K562 (cell line): ENCODE results near the gene DOLK. TPM values are rescaled to one million over a fixed set of nuclear protein-coding genes. Genes with fewer than 3 reads are reported as not detected.

Experiments used
- FOXJ2 ChIP-seq: fragments of 200-800 bp; sonication (Bioruptor generic); IDR thresholded peaks from 2 replicates; pipeline ENCODE4 v1.6.1; 2016; ENCODE audit warnings: missing genetic modification characterization, missing compliant biosample characterization
- MTA2 ChIP-seq: fragments of 450-650 bp; IDR thresholded peaks from 2 replicates; pipeline ENCODE4 v1.6.1; 2016; ENCODE audit warnings: low read depth
- ZNF668 ChIP-seq: fragments of 250-450 bp; sonication (Bioruptor Pico); IDR thresholded peaks from 2 replicates; pipeline ENCODE4 v1.8.0; 2022; ENCODE audit warnings: mild to moderate bottlenecking, inconsistent platforms
- polyA plus RNA-seq, 8 experiments: library from polyadenylated mRNA; depleted of rRNA in 4 of 8; stranded (reverse) in 5 of 8; unstranded in 3 of 8; fragments of >200 nt; fragmentation: Nextera tagmentation in 2 of 8; fragmentation: Illumina TruSeq in 1 of 8; extraction: Ambion mirVana in 2 of 8; extraction: Trizol in 1 of 8; gene quantifications; 2 replicates each; pipeline versions ENCODE4 v1.2.1 to v1.2.3, GENCODE V29; 2011 to 2014; ENCODE audit warnings: inconsistent platforms in 1 of 8, missing spikeins in 1 of 8
- total RNA-seq, 7 experiments: library from RNA; depleted of rRNA in 6 of 7; stranded (reverse); fragments of >200 nt in 6 of 7; fragmentation: Illumina TruSeq in 2 of 7; extraction: Trizol in 2 of 7; gene quantifications; 2 replicates each; pipeline versions ENCODE4 v1.2.1 to v1.2.3, GENCODE V29; 2011 to 2021; ENCODE audit warnings: low replicate concordance in 1 of 7

The DOLK gene
- total and polyA plus RNA-seq, 9 of the 15 experiments (the other 6 are each of a cell fraction or from before 2014, with no cell fraction given), result 2.6 to 14.2 (median 11.7) TPM

- no peak for TF ChIP-seq MTA2
- TF ChIP-seq FOXJ2 (tag), result no peak
- no peak for TF ChIP-seq ZNF668 (CRISPR knock-in tag)
These were observed 51.8 kb downstream of the DOLK start (continued) for GRCh38 chr9:128895556-128895955.

Other genes starting within 250 kb of the DOLK start
Only the 7 nearest of the 16 such genes appear.
- 42.9 and 51.1 TPM in 2 replicates for gene SPOUT1, start 117.8 kb downstream of the DOLK start, total RNA-seq (2014; rRNA removed)
- gene SPOUT1, start 117.8 kb downstream of the DOLK start, total RNA-seq (2014; rRNA removed; fragmentation: Illumina TruSeq; extraction: Trizol), result 12.1 and 20.6 TPM in 2 replicates
- 29.5 and 33.6 TPM in 2 replicates for gene SPOUT1, start 117.8 kb downstream of the DOLK start, total RNA-seq (2015; rRNA removed; fragmentation: Illumina TruSeq; extraction: Trizol)
- 121 and 133 TPM in 2 replicates for gene SPOUT1, start 117.8 kb downstream of the DOLK start, total RNA-seq (2021)
- 50.5 and 79.2 TPM in 2 replicates for gene SPOUT1, start 117.8 kb downstream of the DOLK start, polyA plus RNA-seq (2011; rRNA removed)
- gene SPOUT1, start 117.8 kb downstream of the DOLK start, polyA plus RNA-seq (2014; fragmentation: Illumina TruSeq; extraction: Trizol), result 37.4 and 49.5 TPM in 2 replicates
- 10 to 100 TPM; 10.6 to 13.2 TPM for gene SPOUT1, start 117.8 kb downstream of the DOLK start, polyA plus RNA-seq (2014; fragmentation: Nextera tagmentation; extraction: Ambion mirVana)
- 45.2 and 71.9 TPM in 2 replicates for gene SPOUT1, start 117.8 kb downstream of the DOLK start, polyA plus RNA-seq (2014; rRNA removed)
- 11.1 and 16.0 TPM in 2 replicates for gene KYAT1, start 65.7 kb downstream of the DOLK start, total RNA-seq (2014; rRNA removed)
- gene KYAT1, start 65.7 kb downstream of the DOLK start, total RNA-seq (2014; rRNA removed; fragmentation: Illumina TruSeq; extraction: Trizol), result 6.5 and 8.8 TPM in 2 replicates
- gene KYAT1, start 65.7 kb downstream of the DOLK start, total RNA-seq (2015; rRNA removed; fragmentation: Illumina TruSeq; extraction: Trizol), result 8.5 and 9.2 TPM in 2 replicates
- 11.7 and 14.7 TPM in 2 replicates for gene KYAT1, start 65.7 kb downstream of the DOLK start, total RNA-seq (2021)
- 16.1 and 20.2 TPM in 2 replicates for gene KYAT1, start 65.7 kb downstream of the DOLK start, polyA plus RNA-seq (2011; rRNA removed)
- 13.4 and 14.8 TPM in 2 replicates for gene KYAT1, start 65.7 kb downstream of the DOLK start, polyA plus RNA-seq (2014; fragmentation: Illumina TruSeq; extraction: Trizol)
- gene KYAT1, start 65.7 kb downstream of the DOLK start, polyA plus RNA-seq (2014; fragmentation: Nextera tagmentation; extraction: Ambion mirVana), result 10 to 100 TPM in 1 of 2 experiments, 1 to 10 TPM in 1; 6.4 to 11.0 TPM
- 16.8 and 21.8 TPM in 2 replicates for gene KYAT1, start 65.7 kb downstream of the DOLK start, polyA plus RNA-seq (2014; rRNA removed)
- 15.3 and 17.2 TPM in 2 replicates for gene LRRC8A, start 65.5 kb downstream of the DOLK start, total RNA-seq (2014; rRNA removed)
- 5.5 and 6.4 TPM in 2 replicates for gene LRRC8A, start 65.5 kb downstream of the DOLK start, total RNA-seq (2014; rRNA removed; fragmentation: Illumina TruSeq; extraction: Trizol)
- gene LRRC8A, start 65.5 kb downstream of the DOLK start, total RNA-seq (2015; rRNA removed; fragmentation: Illumina TruSeq; extraction: Trizol), result 8.4 TPM in 2 replicates
- 23.5 and 24.7 TPM in 2 replicates for gene LRRC8A, start 65.5 kb downstream of the DOLK start, total RNA-seq (2021)
- 8.9 and 11.5 TPM in 2 replicates for gene LRRC8A, start 65.5 kb downstream of the DOLK start, polyA plus RNA-seq (2011; rRNA removed)
- gene LRRC8A, start 65.5 kb downstream of the DOLK start, polyA plus RNA-seq (2014; fragmentation: Illumina TruSeq; extraction: Trizol), result 14.0 and 19.8 TPM in 2 replicates
- 1 to 10 TPM; 2.9 to 3.5 TPM for gene LRRC8A, start 65.5 kb downstream of the DOLK start, polyA plus RNA-seq (2014; fragmentation: Nextera tagmentation; extraction: Ambion mirVana)
- 13.4 and 15.4 TPM in 2 replicates for gene LRRC8A, start 65.5 kb downstream of the DOLK start, polyA plus RNA-seq (2014; rRNA removed)
- gene PHYHD1, start 26.6 kb downstream of the DOLK start, total RNA-seq (2014; rRNA removed), result 0.49 and 1.3 TPM in 2 replicates
- gene PHYHD1, start 26.6 kb downstream of the DOLK start, total RNA-seq (2014; rRNA removed; fragmentation: Illumina TruSeq; extraction: Trizol), result 0.45 and 0.69 TPM in 2 replicates
- 0.36 and 0.79 TPM in 2 replicates for gene PHYHD1, start 26.6 kb downstream of the DOLK start, total RNA-seq (2015; rRNA removed; fragmentation: Illumina TruSeq; extraction: Trizol)
- gene PHYHD1, start 26.6 kb downstream of the DOLK start, total RNA-seq (2021), result 0.58 and 0.66 TPM in 2 replicates
- 1.2 and 2.1 TPM in 2 replicates for gene PHYHD1, start 26.6 kb downstream of the DOLK start, polyA plus RNA-seq (2011; rRNA removed)
- gene PHYHD1, start 26.6 kb downstream of the DOLK start, polyA plus RNA-seq (2014; fragmentation: Illumina TruSeq; extraction: Trizol), result 0.80 and 1.0 TPM in 2 replicates
- gene PHYHD1, start 26.6 kb downstream of the DOLK start, polyA plus RNA-seq (2014; fragmentation: Nextera tagmentation; extraction: Ambion mirVana), result 1 to 10 TPM in 1 of 2 experiments, under 1 TPM in 1; 0.80 to 1.0 TPM
- gene PHYHD1, start 26.6 kb downstream of the DOLK start, polyA plus RNA-seq (2014; rRNA removed), result 0.32 and 0.91 TPM in 2 replicates
- 64.3 and 92.3 TPM in 2 replicates for gene NUP188, start 96 bp upstream of the DOLK start, total RNA-seq (2014; rRNA removed)
- 66.6 and 84.5 TPM in 2 replicates for gene NUP188, start 96 bp upstream of the DOLK start, total RNA-seq (2014; rRNA removed; fragmentation: Illumina TruSeq; extraction: Trizol)
- gene NUP188, start 96 bp upstream of the DOLK start, total RNA-seq (2015; rRNA removed; fragmentation: Illumina TruSeq; extraction: Trizol), result 69.9 and 70.6 TPM in 2 replicates
- 123 and 135 TPM in 2 replicates for gene NUP188, start 96 bp upstream of the DOLK start, total RNA-seq (2021)
- gene NUP188, start 96 bp upstream of the DOLK start, polyA plus RNA-seq (2011; rRNA removed), result 71.2 and 106 TPM in 2 replicates
- 107 and 110 TPM in 2 replicates for gene NUP188, start 96 bp upstream of the DOLK start, polyA plus RNA-seq (2014; fragmentation: Illumina TruSeq; extraction: Trizol)
- gene NUP188, start 96 bp upstream of the DOLK start, polyA plus RNA-seq (2014; fragmentation: Nextera tagmentation; extraction: Ambion mirVana), result 10 to 100 TPM; 11.7 to 17.9 TPM
- 64.7 and 70.6 TPM in 2 replicates for gene NUP188, start 96 bp upstream of the DOLK start, polyA plus RNA-seq (2014; rRNA removed)
- 58.8 and 72.7 TPM in 2 replicates for gene SH3GLB2, start 80.7 kb upstream of the DOLK start, total RNA-seq (2014; rRNA removed)
- gene SH3GLB2, start 80.7 kb upstream of the DOLK start, total RNA-seq (2014; rRNA removed; fragmentation: Illumina TruSeq; extraction: Trizol), result 17.3 and 23.0 TPM in 2 replicates
- 35.2 and 35.9 TPM in 2 replicates for gene SH3GLB2, start 80.7 kb upstream of the DOLK start, total RNA-seq (2015; rRNA removed; fragmentation: Illumina TruSeq; extraction: Trizol)
- 88.4 and 90.2 TPM in 2 replicates for gene SH3GLB2, start 80.7 kb upstream of the DOLK start, total RNA-seq (2021)
- gene SH3GLB2, start 80.7 kb upstream of the DOLK start, polyA plus RNA-seq (2011; rRNA removed), result 60.6 and 64.2 TPM in 2 replicates
- 63.3 and 68.6 TPM in 2 replicates for gene SH3GLB2, start 80.7 kb upstream of the DOLK start, polyA plus RNA-seq (2014; fragmentation: Illumina TruSeq; extraction: Trizol)
- gene SH3GLB2, start 80.7 kb upstream of the DOLK start, polyA plus RNA-seq (2014; fragmentation: Nextera tagmentation; extraction: Ambion mirVana), result under 1 TPM; 0.20 to 0.98 TPM
- 118 and 124 TPM in 2 replicates for gene SH3GLB2, start 80.7 kb upstream of the DOLK start, polyA plus RNA-seq (2014; rRNA removed)
- 25.4 and 30.5 TPM in 2 replicates for gene MIGA2, start 89.0 kb upstream of the DOLK start, total RNA-seq (2014; rRNA removed)
- gene MIGA2, start 89.0 kb upstream of the DOLK start, total RNA-seq (2014; rRNA removed; fragmentation: Illumina TruSeq; extraction: Trizol), result 5.3 and 7.3 TPM in 2 replicates
- 18.0 and 22.7 TPM in 2 replicates for gene MIGA2, start 89.0 kb upstream of the DOLK start, total RNA-seq (2015; rRNA removed; fragmentation: Illumina TruSeq; extraction: Trizol)
- gene MIGA2, start 89.0 kb upstream of the DOLK start, total RNA-seq (2021), result 47.6 and 49.4 TPM in 2 replicates
- gene MIGA2, start 89.0 kb upstream of the DOLK start, polyA plus RNA-seq (2011; rRNA removed), result 19.8 and 37.8 TPM in 2 replicates
- 15.2 and 25.9 TPM in 2 replicates for gene MIGA2, start 89.0 kb upstream of the DOLK start, polyA plus RNA-seq (2014; fragmentation: Illumina TruSeq; extraction: Trizol)
- gene MIGA2, start 89.0 kb upstream of the DOLK start, polyA plus RNA-seq (2014; fragmentation: Nextera tagmentation; extraction: Ambion mirVana), result under 1 TPM; 0.15 to 0.77 TPM
- 51.4 and 54.1 TPM in 2 replicates for gene MIGA2, start 89.0 kb upstream of the DOLK start, polyA plus RNA-seq (2014; rRNA removed)